K562 (cell line): ENCODE results near the gene RPN1.
A peak's percentile ranks its signal among the peaks of the same experiment; 100 is the strongest.

Experiments used
- CBX5 ChIP-seq: IDR thresholded peaks from 2 replicates; pipeline ENCODE4 v1.6.1; 2014; ENCODE audit warnings: low read depth, borderline replicate concordance
- EGR1 ChIP-seq: fragments of 450-650 bp; conservative IDR thresholded peaks from 2 replicates; pipeline ENCODE4 v1.6.1; 2017; ENCODE audit warnings: mild to moderate bottlenecking
- EP300 ChIP-seq: IDR thresholded peaks from 2 replicates; pipeline ENCODE4 v1.6.1; 2012; ENCODE audit warnings: low read length, improper control_type of control experiment
- FOXA3 ChIP-seq, 2 experiments: fragments of 450-650 bp in 1 of 2; sonication (generic) in 1 of 2; formaldehyde crosslinking; IDR thresholded peaks in 1 of 2; conservative IDR thresholded peaks in 1 of 2; 2 replicates each; pipeline versions ENCODE4 v1.4.0 to v1.8.0; 2020 to 2022; ENCODE audit warnings: mild to moderate bottlenecking in 2 of 2, missing genetic modification reagents in 1 of 2
- JUN ChIP-seq, 2 experiments: sonication (generic) in 1 of 2; formaldehyde crosslinking in 1 of 2; IDR thresholded peaks; 2 replicates each; pipeline versions ENCODE4 v1.6.1 to v1.8.0; 2012 to 2022; ENCODE audit warnings: borderline replicate concordance in 2 of 2, mild to moderate bottlenecking in 2 of 2, improper control_type of control experiment in 1 of 2, low read depth in 1 of 2, low read length in 1 of 2, missing genetic modification reagents in 1 of 2
- NFRKB ChIP-seq: fragments of 450-650 bp; IDR thresholded peaks from 2 replicates; pipeline ENCODE4 v1.6.1; 2016; ENCODE audit warnings: low read depth
- RBM17 ChIP-seq: fragments of 200-400 bp; formaldehyde crosslinking; IDR thresholded peaks from 2 replicates; pipeline ENCODE4 v1.6.1; 2017; ENCODE audit warnings: low read depth, mild to moderate bottlenecking, low read length, borderline replicate concordance
- SAP30 ChIP-seq: fragments of 200-600 bp; sonication (generic); IDR thresholded peaks from 2 replicates; pipeline ENCODE4 v1.6.1; 2012; ENCODE audit warnings: borderline replicate concordance, low read depth, mild to moderate bottlenecking, moderate library complexity, low read length, control low read depth, inconsistent platforms; ENCODE audit not compliant: insufficient read depth, poor library complexity, severe bottlenecking
- TCFL5 ChIP-seq: fragments of 250-450 bp; sonication (Bioruptor Pico); conservative IDR thresholded peaks from 2 replicates; pipeline ENCODE4 v1.6.1; 2021; ENCODE audit warnings: mild to moderate bottlenecking, moderate library complexity, matching md5 sums
- TF ChIP-seq, protein P1 (sequence below), 2 experiments: fragments of 450-650 bp; formaldehyde crosslinking in 1 of 2; IDR thresholded peaks; 2 replicates each; pipeline versions ENCODE4 v1.4.0 to v1.6.1; 2014 to 2020; ENCODE audit warnings: mild to moderate bottlenecking in 2 of 2, borderline replicate concordance in 1 of 2, low read depth in 1 of 2
- TF ChIP-seq, protein P2 (sequence below): fragments of 450-650 bp; IDR thresholded peaks from 2 replicates; pipeline ENCODE4 v1.7.1; 2018; ENCODE audit warnings: mild to moderate bottlenecking, low read depth; ENCODE audit not compliant: partially characterized antibody
- TF ChIP-seq, protein P3 (sequence below): fragments of 250-450 bp; sonication (Bioruptor Pico); IDR thresholded peaks from 2 replicates; pipeline ENCODE4 v1.8.0; 2021; ENCODE audit warnings: moderate library complexity, mild to moderate bottlenecking, inconsistent platforms
- TF ChIP-seq, protein P4 (sequence below), 3 experiments: IDR thresholded peaks in 2 of 3; conservative IDR thresholded peaks in 1 of 3; 2 replicates each; pipeline ENCODE4 v1.5.1; 2011 to 2012; ENCODE audit warnings: low read length in 3 of 3, mild to moderate bottlenecking in 3 of 3, control low read depth in 2 of 3, improper control_type of control experiment in 1 of 3, inconsistent platforms in 1 of 3, low read depth in 1 of 3, mixed read lengths in 1 of 3, moderate library complexity in 1 of 3; ENCODE audit not compliant: insufficient read depth in 2 of 3

DNA sequence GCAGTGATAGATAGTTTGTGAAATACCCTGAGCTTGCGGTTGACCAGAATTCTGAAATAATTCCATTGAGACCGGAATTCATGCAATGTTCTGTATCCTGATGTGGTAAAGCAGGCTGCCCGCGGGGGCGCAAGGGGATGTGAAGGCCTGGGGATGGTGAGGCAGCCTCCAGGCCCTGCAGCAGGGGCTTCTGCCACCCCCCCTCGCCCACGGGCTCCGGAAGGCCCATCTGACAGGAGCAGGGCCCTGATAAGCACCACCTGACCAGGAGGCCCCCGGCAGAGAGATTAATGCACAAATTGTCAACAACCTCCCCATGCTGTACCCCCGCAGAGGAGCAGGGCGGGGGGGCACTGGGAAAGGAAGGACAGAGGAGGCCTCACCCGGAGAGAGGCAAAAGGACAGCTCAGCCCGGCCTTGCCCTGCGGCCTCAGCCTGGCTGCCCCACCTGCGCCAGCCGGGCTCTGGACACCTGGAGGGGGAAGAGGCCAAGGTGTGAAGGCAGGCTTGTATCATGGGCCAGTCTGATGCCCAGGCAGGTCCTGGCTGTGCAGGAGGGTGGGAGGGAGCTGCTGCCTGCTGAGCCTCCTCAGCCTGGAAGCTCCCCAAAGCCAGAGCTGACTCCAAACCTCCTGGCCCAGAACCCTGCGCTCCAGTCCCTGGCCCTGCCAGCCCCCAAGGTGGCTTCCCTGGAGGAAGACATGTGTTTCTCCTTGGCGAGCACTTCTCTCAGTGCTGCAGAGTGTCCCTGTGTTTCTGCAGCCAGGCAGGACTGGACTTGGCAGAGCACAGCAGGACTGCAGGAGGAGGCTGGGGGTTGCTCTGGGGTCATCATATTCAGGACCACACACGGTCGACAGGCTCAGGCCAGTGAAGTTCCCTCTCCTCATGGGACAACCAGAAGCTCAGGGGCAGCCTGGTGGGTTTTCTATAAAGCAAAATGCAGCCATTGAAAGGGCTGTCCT, 46.5 kb downstream of the RPN1 start:
- TF ChIP-seq FOXA3 (CRISPR knock-in tag; conservative IDR thresholded peaks at IDR 0.05 in 1 of 2, IDR thresholded peaks at IDR 0.05 in 1 of 2) (no peak), JUN (IDR thresholded peaks at IDR 0.05; ENCODE audit: borderline replicate concordance, low read depth, low read length) (no peak), JUN (CRISPR knock-in tag; IDR thresholded peaks at IDR 0.05; ENCODE audit: borderline replicate concordance) (no peak), SAP30 (no peak), NFRKB (no peak), RBM17 (no peak), EGR1 (peak; percentile 43; the same call in 1 of the 2 replicates), CBX5 (no peak), EP300 (no peak), TCFL5 (no peak)
- TF ChIP-seq, protein P1, sequence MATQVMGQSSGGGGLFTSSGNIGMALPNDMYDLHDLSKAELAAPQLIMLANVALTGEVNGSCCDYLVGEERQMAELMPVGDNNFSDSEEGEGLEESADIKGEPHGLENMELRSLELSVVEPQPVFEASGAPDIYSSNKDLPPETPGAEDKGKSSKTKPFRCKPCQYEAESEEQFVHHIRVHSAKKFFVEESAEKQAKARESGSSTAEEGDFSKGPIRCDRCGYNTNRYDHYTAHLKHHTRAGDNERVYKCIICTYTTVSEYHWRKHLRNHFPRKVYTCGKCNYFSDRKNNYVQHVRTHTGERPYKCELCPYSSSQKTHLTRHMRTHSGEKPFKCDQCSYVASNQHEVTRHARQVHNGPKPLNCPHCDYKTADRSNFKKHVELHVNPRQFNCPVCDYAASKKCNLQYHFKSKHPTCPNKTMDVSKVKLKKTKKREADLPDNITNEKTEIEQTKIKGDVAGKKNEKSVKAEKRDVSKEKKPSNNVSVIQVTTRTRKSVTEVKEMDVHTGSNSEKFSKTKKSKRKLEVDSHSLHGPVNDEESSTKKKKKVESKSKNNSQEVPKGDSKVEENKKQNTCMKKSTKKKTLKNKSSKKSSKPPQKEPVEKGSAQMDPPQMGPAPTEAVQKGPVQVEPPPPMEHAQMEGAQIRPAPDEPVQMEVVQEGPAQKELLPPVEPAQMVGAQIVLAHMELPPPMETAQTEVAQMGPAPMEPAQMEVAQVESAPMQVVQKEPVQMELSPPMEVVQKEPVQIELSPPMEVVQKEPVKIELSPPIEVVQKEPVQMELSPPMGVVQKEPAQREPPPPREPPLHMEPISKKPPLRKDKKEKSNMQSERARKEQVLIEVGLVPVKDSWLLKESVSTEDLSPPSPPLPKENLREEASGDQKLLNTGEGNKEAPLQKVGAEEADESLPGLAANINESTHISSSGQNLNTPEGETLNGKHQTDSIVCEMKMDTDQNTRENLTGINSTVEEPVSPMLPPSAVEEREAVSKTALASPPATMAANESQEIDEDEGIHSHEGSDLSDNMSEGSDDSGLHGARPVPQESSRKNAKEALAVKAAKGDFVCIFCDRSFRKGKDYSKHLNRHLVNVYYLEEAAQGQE (IDR thresholded peaks at IDR 0.05; ENCODE audit: borderline replicate concordance): no peak
- TF ChIP-seq, protein P1 (CRISPR knock-in tag; IDR thresholded peaks at IDR 0.05; ENCODE audit: low read depth): no peak
- TF ChIP-seq, protein P2, sequence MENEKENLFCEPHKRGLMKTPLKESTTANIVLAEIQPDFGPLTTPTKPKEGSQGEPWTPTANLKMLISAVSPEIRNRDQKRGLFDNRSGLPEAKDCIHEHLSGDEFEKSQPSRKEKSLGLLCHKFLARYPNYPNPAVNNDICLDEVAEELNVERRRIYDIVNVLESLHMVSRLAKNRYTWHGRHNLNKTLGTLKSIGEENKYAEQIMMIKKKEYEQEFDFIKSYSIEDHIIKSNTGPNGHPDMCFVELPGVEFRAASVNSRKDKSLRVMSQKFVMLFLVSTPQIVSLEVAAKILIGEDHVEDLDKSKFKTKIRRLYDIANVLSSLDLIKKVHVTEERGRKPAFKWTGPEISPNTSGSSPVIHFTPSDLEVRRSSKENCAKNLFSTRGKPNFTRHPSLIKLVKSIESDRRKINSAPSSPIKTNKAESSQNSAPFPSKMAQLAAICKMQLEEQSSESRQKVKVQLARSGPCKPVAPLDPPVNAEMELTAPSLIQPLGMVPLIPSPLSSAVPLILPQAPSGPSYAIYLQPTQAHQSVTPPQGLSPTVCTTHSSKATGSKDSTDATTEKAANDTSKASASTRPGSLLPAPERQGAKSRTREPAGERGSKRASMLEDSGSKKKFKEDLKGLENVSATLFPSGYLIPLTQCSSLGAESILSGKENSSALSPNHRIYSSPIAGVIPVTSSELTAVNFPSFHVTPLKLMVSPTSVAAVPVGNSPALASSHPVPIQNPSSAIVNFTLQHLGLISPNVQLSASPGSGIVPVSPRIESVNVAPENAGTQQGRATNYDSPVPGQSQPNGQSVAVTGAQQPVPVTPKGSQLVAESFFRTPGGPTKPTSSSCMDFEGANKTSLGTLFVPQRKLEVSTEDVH: no peak
- TF ChIP-seq, protein P3, sequence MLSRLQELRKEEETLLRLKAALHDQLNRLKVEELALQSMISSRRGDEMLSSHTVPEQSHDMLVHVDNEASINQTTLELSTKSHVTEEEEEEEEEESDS (CRISPR knock-in tag): no peak
- TF ChIP-seq, protein P4, sequence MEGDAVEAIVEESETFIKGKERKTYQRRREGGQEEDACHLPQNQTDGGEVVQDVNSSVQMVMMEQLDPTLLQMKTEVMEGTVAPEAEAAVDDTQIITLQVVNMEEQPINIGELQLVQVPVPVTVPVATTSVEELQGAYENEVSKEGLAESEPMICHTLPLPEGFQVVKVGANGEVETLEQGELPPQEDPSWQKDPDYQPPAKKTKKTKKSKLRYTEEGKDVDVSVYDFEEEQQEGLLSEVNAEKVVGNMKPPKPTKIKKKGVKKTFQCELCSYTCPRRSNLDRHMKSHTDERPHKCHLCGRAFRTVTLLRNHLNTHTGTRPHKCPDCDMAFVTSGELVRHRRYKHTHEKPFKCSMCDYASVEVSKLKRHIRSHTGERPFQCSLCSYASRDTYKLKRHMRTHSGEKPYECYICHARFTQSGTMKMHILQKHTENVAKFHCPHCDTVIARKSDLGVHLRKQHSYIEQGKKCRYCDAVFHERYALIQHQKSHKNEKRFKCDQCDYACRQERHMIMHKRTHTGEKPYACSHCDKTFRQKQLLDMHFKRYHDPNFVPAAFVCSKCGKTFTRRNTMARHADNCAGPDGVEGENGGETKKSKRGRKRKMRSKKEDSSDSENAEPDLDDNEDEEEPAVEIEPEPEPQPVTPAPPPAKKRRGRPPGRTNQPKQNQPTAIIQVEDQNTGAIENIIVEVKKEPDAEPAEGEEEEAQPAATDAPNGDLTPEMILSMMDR (IDR thresholded peaks at IDR 0.05 in 2 of 3, conservative IDR thresholded peaks at IDR 0.05 in 1 of 3; ENCODE audit: insufficient read depth in 2 of 3, low read depth in 1 of 3, low read length in 3 of 3): no peak
